ENCODE data around the gene SGMS2.

- TF ChIP-seq CTCF (IDR thresholded peaks at IDR 0.05), result no peak
- TF ChIP-seq POLR2A (IDR thresholded peaks at IDR 0.05), result no peak
Observed at GRCh38 chr4:107897823-107898222, 73.1 kb downstream of the SGMS2 start.
